D721Med (cell line): ENCODE results near the gene CPNE5.

Experiments
- DNase-seq: peaks from one replicate; pipeline ENCODE4 v3.0.0; 2011; ENCODE audit warnings: low spot score; ENCODE audit not compliant: insufficient read length
- FAIRE-seq: peaks from 2 replicates; lab custom pipeline; 2011; peaks lifted over from hg19 to GRCh38; lab: Jason Lieb, UNC
- CTCF ChIP-seq: IDR thresholded peaks from 2 replicates; pipeline ENCODE4 v1.5.1; 2012; ENCODE audit warnings: mild to moderate bottlenecking, control low read depth; ENCODE audit not compliant: insufficient read depth; ENCODE audit errors: missing control alignments

CPNE5 gene

GRCh38 chr6:36793296-36793912 is 45.8 kb downstream of the CPNE5 start:
- FAIRE-seq, result no peak
- no peak for DNase-seq
- no peak for TF ChIP-seq CTCF

- FAIRE-seq, result no peak
- DNase-seq, result no peak
- TF ChIP-seq CTCF, result no peak
Observed at GRCh38 chr6:36791521-36792135, 47.6 kb downstream of the CPNE5 start.

- no peak for FAIRE-seq
- no peak for TF ChIP-seq CTCF
Observed at GRCh38 chr6:36791085-36791484, 48.2 kb downstream of the CPNE5 start.

GRCh38 chr6:36788768-36789167 is 50.5 kb downstream of the CPNE5 start:
- DNase-seq (no peak), FAIRE-seq (no peak)
- no peak for TF ChIP-seq CTCF

More at GRCh38 chr6:36791085-36791484, 48.2 kb downstream of the CPNE5 start:
- DNase-seq, result no peak

DNA sequence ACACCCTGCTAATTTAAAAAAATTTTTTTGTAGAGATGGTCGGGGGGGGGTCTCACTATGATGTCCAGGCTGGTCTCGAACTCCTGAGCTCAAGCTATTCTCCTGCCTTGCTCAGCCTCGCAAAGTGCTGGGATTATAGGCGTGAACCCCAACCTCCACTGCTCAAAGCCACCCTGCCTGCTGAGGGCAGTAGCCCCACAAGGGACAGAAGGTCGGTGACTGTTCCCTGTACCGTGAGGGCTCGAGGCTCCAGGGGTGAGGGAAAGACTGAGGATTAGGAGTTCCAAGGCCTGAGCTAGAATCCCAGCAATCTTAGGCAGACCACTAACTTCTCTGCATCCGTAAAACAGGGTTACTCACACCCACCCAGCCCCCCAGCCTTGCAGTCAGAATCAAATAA is 51.1 kb downstream of the CPNE5 start:
- no peak for DNase-seq
- no peak for FAIRE-seq
- TF ChIP-seq CTCF, result no peak

- no peak for FAIRE-seq
- DNase-seq, result no peak
- no peak for TF ChIP-seq CTCF
Observed at GRCh38 chr6:36787210-36787609, 52.0 kb downstream of the CPNE5 start.

DNA sequence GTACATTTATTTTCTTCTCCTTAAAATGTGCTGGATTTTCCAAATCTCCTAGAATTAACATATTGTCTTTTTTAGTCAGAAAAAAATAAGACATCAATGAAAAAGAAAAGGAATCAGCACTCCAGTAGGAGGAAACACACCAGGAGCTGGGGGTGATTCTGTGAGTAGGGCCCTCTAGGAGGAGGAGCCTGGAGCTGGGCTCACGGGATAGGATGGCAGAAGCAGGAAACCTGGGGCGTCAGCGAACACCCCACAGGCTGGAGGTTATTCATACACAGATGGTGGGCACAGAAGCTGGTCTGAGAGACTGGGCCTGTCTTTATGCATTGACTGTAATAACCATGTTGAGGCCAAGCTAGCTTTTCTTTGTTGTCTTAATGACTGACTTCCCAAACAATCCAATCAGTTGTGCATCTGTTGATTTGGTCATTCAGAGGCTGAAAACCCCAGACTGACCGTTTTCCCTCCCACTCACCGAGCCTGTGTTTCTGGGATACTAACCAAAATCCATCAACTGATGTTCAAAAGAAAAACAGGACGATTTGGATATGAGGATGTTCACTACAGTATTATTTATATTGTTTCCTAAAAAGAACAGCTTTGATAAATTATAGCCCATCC is 53.1 kb downstream of the CPNE5 start:
- FAIRE-seq (no peak), DNase-seq (no peak)
- no peak for TF ChIP-seq CTCF
